Measurements from ENCODE around the gene OR51D1.

The OR51D1 gene

GRCh38 chr11:4658629-4659445 lies 21.6 kb downstream of the OR51D1 start:
- no peak for TF ChIP-seq SIN3A (IDR thresholded peaks at IDR 0.05; ENCODE audit: borderline replicate concordance, insufficient read depth, low read length)
- TF ChIP-seq POLR2AphosphoS5 (IDR thresholded peaks at IDR 0.05; ENCODE audit: low read depth, low read length) = no peak
- no peak for TF ChIP-seq REST (IDR thresholded peaks at IDR 0.05; ENCODE audit: insufficient read depth in 1 of 2, low read depth in 2 of 2, low read length in 2 of 2)

- TF ChIP-seq POLR2AphosphoS5 (IDR thresholded peaks at IDR 0.05; ENCODE audit: low read depth, low read length) = no peak
- TF ChIP-seq REST (IDR thresholded peaks at IDR 0.05; ENCODE audit: insufficient read depth in 1 of 2, low read depth in 2 of 2, low read length in 2 of 2) = no peak
- TF ChIP-seq TAF1 (IDR thresholded peaks at IDR 0.05; ENCODE audit: borderline replicate concordance, insufficient read depth, low read length) = no peak
- no peak for TF ChIP-seq SIN3A (IDR thresholded peaks at IDR 0.05; ENCODE audit: borderline replicate concordance, insufficient read depth, low read length)
- TF ChIP-seq FOXP2 (optimal IDR thresholded peaks at IDR 0.05; ENCODE audit: borderline replicate concordance, extremely low read depth, extremely low read length, insufficient read depth) = no peak
Measured at GRCh38 chr11:4662876-4663275, 25.6 kb downstream of the OR51D1 start.

GRCh38 chr11:4664183-4664582 lies 26.9 kb downstream of the OR51D1 start:
- no peak for TF ChIP-seq TAF1 (IDR thresholded peaks at IDR 0.05; ENCODE audit: borderline replicate concordance, insufficient read depth, low read length)
- no peak for TF ChIP-seq SIN3A (IDR thresholded peaks at IDR 0.05; ENCODE audit: borderline replicate concordance, insufficient read depth, low read length)
- TF ChIP-seq FOXP2 (optimal IDR thresholded peaks at IDR 0.05; ENCODE audit: borderline replicate concordance, extremely low read depth, extremely low read length, insufficient read depth) = no peak
- no peak for TF ChIP-seq POLR2AphosphoS5 (IDR thresholded peaks at IDR 0.05; ENCODE audit: low read depth, low read length)
- TF ChIP-seq REST (IDR thresholded peaks at IDR 0.05; ENCODE audit: insufficient read depth in 1 of 2, low read depth in 2 of 2, low read length in 2 of 2) = no peak

- no peak for TF ChIP-seq SIN3A (IDR thresholded peaks at IDR 0.05; ENCODE audit: borderline replicate concordance, insufficient read depth, low read length)
- no peak for TF ChIP-seq FOXP2 (optimal IDR thresholded peaks at IDR 0.05; ENCODE audit: borderline replicate concordance, extremely low read depth, extremely low read length, insufficient read depth)
- no peak for TF ChIP-seq REST (IDR thresholded peaks at IDR 0.05; ENCODE audit: insufficient read depth in 1 of 2, low read depth in 2 of 2, low read length in 2 of 2)
- no peak for TF ChIP-seq POLR2AphosphoS5 (IDR thresholded peaks at IDR 0.05; ENCODE audit: low read depth, low read length)
- TF ChIP-seq TAF1 (IDR thresholded peaks at IDR 0.05; ENCODE audit: borderline replicate concordance, insufficient read depth, low read length) = no peak
Measured at GRCh38 chr11:4664786-4665185, 27.5 kb downstream of the OR51D1 start.

Data from PFSK-1 (cell line).